Measurements from ENCODE around the gene SDK2.
A peak's percentile ranks its signal among the peaks of the same experiment; 100 is the strongest.

SDK2 gene

DNA sequence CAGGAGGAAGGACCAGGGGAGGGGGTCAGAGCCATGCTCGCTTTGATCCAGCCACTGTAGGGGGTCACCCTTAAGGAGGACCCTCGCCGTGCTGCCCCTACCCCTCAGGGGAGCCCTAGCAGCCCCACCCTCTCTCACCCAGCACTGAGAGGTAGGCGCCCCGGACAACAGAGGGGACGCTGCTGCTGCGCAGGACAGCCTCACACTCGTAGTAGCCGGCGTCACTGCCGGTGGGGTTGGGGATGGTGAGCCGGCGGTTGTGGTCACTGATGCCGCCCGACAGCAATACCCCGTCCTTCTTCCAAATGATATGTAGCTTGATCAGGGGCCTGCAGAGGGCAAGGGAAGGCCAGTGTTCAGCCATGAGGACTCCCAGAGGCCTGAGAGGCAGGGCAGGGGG, 206.4 kb downstream of the SDK2 start:
- no peak for DNase-seq

- no peak for DNase-seq
Observed at GRCh38 chr17:73436954-73437353, 207.3 kb downstream of the SDK2 start.

GRCh38 chr17:73435412-73435811, 208.8 kb downstream of the SDK2 start:
- DNase-seq: no peak

DNA sequence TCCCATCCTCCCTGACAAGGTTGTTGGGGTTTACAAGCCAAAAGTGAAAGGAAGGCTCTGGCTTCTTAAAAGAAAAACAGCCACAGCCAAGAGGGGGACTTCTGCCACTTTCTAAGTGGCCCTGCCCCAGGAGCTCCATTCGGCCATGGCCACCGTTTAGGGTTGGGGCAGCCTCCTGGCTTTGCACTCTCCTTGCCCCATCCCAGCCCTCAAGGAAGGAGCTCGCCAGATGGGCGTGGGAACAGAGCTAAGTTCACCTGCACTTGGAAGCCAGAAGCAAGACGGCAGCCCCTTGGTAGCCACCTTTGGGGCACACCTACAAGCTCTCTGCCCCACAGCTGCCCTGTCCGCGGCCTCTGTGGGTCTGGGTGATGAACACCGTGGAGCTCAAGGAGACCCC, 210.1 kb downstream of the SDK2 start:
- no peak for DNase-seq

DNA sequence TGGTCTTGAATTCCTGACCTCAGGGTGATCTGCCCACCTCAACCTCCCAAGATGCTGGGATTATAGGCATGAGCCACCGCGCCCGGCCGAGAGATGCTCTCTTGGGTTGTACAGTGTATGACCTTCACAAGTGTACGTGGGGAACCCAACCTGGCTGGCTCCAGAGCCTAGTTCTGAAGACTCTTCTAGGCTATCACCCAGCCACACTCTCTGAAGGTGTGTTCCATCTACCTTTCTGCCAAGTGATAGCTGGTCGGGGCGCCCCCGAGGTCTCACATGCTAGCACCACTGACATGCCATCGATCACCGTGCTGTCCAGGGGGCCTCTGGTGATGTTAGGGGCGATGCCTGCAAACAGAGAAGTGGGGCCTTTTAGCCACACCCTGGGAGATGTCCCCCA, 210.7 kb downstream of the SDK2 start:
- no peak for DNase-seq

DNA sequence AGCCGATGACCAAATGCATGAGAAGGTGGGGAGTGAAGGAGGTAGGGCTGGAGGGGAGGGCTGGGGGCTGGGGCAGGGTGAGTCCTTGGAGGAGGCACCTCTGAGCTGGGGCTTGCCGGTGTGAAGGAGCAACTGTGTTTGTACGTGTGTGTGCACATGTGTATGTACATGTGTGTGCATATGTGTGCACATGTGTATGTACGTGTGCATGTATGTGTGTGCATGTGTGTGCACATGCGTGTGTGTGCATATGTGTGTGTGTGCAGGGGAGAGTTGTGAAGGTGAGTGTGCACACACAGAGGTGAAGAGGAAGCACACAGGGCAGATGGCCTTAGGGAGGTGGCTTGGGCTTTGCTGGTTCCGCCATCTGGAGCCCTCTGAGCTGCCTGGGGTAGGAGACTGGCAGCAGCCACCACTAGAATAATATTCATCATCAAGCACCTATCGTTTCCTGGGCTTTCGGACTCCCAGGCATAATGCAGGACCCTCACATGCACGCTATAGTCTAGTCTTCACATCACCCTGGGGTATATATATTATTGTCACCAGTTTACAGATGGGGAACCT, 211.5 kb downstream of the SDK2 start:
- DNase-seq: no peak

DNA sequence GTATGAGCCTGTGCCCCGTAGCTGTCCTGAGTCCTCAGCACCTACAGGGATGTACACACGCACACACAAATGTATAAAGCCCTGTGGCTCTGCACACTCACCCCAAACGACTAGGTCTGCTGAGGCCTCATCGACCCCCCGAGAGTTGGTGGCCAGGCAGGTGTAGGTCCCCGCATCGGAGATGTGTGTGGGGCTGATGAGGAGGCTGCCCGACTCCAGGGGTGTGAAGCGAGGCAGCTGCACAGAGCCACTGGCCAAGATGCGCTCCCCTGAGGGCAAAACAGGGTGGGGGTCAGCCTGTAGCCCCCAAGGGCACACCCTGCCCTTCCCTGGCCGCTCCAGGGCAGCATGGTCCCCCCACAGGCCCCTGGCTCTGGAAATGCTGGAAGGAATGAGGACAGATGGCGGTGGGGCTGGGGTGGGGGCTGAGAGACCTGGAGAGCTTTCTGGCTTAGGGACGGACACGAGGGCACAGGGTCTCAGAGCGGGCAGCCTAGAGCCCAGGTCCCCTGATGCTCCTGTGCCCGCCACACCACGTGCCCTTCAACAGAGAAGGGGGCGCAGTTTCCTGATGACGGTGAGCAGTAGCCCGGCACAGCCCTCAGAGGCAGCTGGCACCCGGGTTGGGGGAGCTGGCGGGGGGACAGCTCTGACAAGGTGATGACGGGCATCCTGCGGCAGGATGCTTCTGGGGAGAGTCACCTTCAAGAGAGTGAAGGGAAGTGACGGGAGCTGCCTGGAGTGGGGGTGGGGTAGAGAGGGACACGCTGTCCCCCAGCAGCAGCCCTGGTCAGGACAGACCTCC, 212.6 kb downstream of the SDK2 start:
- no peak for DNase-seq

DNA sequence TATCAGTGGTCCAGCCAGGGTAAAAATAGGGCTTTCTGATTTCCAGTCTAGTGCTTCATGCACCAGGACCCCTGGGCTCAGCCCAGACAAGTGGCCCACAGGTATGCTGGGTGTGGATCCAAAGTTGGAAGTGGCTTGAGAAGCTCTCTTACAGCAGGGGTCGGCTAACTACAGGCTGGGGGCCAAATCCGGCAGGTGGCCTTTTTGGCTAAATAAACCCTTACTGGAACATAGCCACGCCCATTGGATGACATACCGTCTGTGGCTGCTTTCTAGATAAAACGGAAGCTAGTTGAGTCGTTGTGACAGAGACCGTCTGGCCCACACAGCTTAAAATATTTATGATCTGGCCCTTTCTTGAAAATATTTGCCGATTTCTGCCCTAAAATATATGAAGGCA, 213.4 kb downstream of the SDK2 start:
- DNase-seq: peak; percentile 18

DNA sequence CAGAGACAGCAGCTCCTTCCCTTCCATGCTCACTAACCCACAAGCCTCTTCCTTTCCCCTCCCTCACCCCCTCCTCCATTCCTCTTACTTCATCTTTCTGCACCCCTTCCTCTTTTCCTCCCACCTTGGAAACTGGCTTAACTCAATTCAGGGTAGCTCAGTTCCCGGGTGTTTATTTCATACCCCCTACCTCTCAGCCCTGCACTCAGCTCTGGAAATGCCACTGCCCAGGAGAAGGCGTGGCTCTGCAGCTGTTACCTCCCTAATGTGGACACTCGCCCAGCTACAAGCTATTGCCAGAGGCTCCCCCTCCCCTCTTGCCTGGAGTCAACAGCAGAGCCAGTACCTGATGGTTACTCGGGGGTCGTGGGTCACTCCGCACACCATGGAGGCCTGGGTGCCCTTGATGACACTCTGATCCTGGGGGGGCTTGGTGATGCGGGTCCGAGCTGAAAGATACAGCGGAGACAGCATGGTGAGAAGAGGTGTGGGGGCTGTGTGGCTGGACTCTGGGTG, 214.0 kb downstream of the SDK2 start:
- DNase-seq: no peak

GRCh38 chr17:73429440-73430164, 214.6 kb downstream of the SDK2 start:
- peak; percentile 93 for DNase-seq

GRCh38 chr17:73427198-73427597, 217.0 kb downstream of the SDK2 start:
- no peak for DNase-seq

- no peak for DNase-seq
Observed at GRCh38 chr17:73424571-73424970, 219.7 kb downstream of the SDK2 start.

- DNase-seq: no peak
Observed at GRCh38 chr17:73423806-73424205, 220.4 kb downstream of the SDK2 start.

- DNase-seq: no peak
Observed at GRCh38 chr17:73423159-73423715, 221.0 kb downstream of the SDK2 start.

DNA sequence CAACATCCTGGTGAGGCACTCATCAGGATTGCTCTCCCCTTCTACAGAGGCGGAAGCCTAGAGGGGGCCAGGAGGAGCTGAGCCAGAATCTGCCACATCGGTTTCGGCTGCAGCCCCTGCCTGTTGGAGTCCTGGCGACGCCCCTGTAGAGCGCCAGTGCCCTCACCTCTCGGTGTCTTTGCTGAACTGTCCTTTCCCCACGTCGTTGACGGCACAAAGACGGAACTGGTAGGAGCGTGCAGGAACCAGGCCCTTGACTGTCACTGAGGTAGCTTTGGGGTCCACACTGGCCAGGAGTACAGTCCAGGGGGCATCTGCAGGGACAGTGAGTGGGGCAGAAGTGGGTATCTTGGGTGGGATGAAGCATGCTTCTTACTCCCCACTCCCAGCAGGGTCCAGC, 222.1 kb downstream of the SDK2 start:
- no peak for DNase-seq

GRCh38 chr17:73420897-73421296, 223.3 kb downstream of the SDK2 start:
- DNase-seq: no peak

DNA sequence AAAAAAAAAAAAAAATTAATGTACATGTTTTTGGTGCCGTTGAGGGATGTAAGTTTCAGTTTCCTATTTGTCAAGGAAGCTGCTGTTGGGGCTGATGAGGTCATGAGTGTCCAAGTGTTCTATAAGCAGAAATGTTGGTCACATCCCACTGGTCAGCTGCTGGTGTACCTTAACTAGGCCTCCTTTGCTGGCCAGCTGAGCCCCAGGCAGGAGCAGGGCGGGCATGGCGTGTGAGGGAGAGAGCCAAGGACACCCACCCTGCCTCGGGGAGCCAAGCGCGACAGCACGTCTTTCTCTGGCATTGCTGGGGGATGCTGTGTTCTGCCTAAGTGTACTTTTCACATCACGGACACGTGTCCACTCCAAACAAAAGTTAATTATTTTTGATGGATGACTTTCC, 224.4 kb downstream of the SDK2 start:
- no peak for DNase-seq

DNA sequence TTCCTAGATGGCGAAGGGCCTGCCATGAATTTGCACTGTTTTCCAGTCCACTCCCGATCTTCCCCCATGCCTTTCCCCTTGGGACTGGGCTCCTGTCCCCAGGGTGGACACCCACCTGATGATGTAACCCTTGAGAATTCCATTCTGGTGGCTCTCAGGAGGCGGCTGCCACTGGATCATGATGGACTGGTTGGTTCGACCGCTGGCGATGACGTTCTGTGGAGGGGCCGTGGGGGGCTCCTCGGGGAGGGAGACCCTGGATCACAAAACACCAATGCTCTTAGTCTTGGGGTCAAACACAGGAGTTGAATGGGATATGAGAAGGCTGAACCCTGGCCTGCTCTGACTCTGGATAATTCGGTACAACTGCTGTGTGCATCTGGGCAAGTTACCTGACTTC, 225.2 kb downstream of the SDK2 start:
- no peak for DNase-seq

GRCh38 chr17:73415782-73416181, 228.5 kb downstream of the SDK2 start:
- no peak for DNase-seq

DNA sequence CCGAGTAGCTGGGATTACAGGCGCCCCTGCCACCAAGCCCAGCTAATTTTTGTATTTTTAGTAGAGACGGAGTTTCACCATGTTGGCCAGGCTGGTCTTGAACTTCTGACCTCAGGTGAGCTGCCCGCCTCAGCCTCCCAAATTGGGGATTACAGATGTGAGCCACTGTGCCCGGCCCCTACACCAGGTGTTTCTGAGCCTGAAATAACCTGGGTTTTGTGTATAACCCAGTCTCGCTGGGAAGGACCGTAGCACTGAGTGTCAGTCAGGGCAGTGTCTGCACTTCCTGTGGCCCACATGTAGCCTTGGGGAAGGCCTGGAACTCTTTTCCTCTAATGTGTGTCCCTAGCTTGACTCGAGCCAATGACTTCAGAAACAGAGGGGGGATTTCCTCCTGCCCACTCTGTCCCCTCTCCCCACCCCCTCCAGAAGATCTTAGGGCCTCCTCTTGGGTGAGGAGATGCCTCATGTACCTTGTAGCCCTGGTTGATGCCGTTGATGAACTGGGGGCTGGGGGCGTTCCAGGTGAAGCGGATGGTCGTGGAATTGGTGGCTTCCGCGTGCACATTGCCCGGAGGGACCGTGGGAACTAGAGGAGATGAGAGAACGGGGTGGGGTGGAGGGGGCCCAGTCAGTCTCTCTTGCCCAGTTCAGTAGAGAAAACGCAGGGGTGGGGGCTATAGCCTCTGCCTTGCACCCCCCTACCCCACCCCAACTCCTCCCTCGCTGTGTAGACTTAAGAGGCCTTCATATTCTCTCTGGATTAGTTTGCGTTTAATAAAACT, 229.9 kb downstream of the SDK2 start:
- DNase-seq: no peak

DNA sequence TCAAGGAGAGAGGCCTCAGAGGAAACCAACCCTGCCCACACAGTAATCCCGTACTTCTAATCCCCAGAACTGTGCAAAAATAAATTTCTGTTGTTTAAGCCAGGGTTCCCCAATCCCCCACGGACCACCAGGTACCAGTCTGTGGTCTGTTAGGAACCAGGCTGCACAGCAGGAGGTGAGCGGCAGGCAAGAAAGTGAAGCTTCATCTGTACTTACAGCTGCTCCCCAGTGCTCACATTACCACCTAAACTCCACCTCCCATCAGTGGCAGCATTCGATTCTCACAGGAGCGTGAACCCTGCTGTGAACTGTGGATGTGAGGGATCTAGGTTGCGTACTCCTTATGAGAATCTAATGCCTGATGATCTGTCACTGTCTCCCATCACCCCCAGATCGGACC, 231.3 kb downstream of the SDK2 start:
- DNase-seq: no peak

DNA sequence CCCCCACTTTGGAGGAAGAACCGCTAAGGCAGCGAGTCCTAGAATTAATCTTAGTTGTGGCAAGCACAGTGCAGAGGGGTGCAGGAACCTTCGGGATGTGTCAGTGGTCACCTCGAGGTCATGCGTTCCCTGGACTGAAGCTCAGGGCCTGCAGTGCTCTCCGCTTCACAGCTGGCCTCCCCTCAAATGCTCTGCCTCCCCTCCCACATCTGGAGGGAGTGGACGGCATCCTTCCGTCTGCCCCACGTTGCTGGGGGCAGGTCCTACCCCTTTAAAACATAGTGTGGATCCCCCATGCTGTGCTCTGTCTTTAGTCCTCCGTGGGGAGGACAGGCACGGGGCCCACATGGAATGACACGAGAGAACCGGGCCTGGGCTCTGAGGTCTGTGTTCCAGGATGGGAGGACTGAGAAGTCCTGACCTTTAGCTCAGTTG, 232.9 kb downstream of the SDK2 start:
- no peak for DNase-seq

All from CD4-positive, alpha-beta T cell treated with Interleukin-17A for 4 hours (primary cell).